ENCODE results near the gene OR4D9. TPM values are rescaled to one million over a fixed set of nuclear protein-coding genes. Genes with fewer than 3 reads are reported as not detected.

Gene OR4D9
- total RNA-seq: not detected in 2 replicates

DNA sequence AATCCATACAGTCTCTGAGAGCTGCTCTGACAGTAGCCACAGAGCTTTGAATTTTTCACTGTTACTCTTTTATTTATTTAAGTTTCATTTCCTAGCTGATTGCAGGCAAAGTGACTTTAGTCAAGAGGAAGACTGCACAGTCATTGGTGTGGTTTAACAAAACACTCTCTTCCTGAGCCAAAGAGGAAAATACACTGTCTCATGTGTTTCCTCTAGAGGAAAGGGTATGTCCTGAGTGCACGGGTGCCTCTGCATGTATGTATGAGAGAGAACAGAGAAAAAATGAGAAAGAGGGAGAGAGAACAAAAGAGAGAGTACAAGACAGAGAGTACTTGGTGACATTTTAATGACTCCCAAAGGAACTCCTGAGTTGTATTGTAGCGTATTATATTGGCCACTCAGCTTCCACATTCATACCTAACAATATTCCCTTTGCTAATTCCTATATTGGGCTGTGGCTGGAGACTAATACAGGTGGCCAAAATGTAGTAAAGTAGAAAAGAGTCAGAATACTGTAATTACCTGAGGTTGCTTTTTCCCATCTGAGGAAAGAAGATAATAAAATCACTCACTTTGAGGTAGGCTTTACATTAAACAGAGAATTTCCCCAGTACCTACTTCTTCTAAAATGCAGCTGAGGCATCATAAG lies at the start of gene OR4D9:
OR4D9 (plus strand) TSS at position 599 of the 649 bp plus-strand sequence. CDS start 3,374 bp downstream, outside the sequence.

DNA sequence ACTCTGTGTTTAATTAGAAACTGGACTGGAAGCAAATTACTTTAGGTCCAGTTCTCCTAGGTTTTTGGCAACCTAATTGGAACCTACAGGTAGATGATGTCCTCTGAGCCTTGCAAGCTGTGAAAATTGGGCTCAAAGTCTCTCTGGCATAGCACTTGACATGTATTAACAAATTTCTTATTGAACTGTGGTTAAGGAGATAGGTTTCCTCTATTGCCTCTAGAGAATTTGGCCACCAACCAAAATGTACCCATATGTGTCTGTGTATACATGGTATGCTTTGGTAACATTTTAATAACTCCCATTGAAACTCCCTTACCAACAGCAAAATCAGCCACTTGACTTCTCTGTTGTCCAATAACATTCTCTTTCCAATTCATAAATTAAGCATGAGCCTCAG lies 38.3 kb upstream of the OR4D9 start, which contains the start of gene OR4D10:
OR4D10 (plus strand) TSS at position 301 of the 400 bp plus-strand sequence. CDS start 4,115 bp downstream, outside the sequence.

DNA sequence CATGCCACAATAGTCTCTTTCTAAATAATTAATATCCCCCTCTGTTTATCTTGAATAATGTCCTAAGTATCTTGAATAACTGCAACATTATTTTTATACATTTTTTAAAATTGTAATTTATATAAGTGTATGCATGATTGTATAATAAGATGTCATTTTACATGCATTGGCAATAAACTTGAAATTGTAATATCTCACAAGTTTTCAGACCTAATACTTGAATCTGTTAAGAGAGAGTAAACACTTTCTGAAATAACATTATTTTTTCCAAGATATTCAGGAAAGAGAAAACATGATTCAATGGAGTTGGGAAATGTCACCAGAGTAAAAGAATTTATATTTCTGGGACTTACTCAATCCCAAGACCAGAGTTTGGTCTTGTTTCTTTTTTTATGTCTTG lies 8.1 kb upstream of the OR4D9 start, which contains the start of gene OR4D11:
OR4D11 (plus strand) TSS at position 301 of the 400 bp plus-strand sequence; CDS start at position 301, 0 bp downstream.

Other genes starting within 250 kb of the OR4D9 start
- not detected in 2 replicates for gene OR5AN1, start 152.6 kb upstream of the OR4D9 start, total RNA-seq
- gene OR5A2, start 85.1 kb upstream of the OR4D9 start, total RNA-seq: not detected in 2 replicates
- gene OR5A1, start 75.1 kb upstream of the OR4D9 start, total RNA-seq: not detected in 2 replicates
- not detected in 2 replicates for gene OR4D6, start 54.6 kb upstream of the OR4D9 start, total RNA-seq
- gene OR4D10, start 38.2 kb upstream of the OR4D9 start, total RNA-seq: not detected in 2 replicates
- not detected in 2 replicates for gene OR4D11, start 8.0 kb upstream of the OR4D9 start, total RNA-seq
- 35.0 and 40.8 TPM in 2 replicates for gene OSBP, start 104.2 kb downstream of the OR4D9 start, total RNA-seq
- gene PATL1, start 157.5 kb downstream of the OR4D9 start, total RNA-seq: 5.3 and 7.3 TPM in 2 replicates
- gene OR10V1, start 202.3 kb downstream of the OR4D9 start, total RNA-seq: not detected in 2 replicates
- gene STX3, start 243.8 kb downstream of the OR4D9 start, total RNA-seq: 16.5 and 25.9 TPM in 2 replicates

All from aortic smooth muscle cell (primary cell).